Activated CD4-positive, alpha-beta memory T cell treated with anti-CD3 and anti-CD28 coated beads for 36 hours (primary cell): ENCODE results near the gene DUSP28. TPM values are rescaled to one million over a fixed set of nuclear protein-coding genes. Genes with fewer than 3 reads are reported as not detected.
"Not testable (repeated sequence)": the region's sequence is repeated elsewhere in the genome, so short reads cannot be mapped to it uniquely, and the experiment has no call there.

ENCODE experiments used
- CTCF ChIA-PET: fragments of 350-600 bp; sonication (Branson Sonifier 250); formaldehyde crosslinking; loops from one replicate; lab custom pipeline; 2021; ENCODE audit warnings: antibody characterized with exemption, inconsistent platforms; lab: Charles Lee
- POLR2A ChIA-PET: fragments of 350-600 bp; sonication (Branson Sonifier 250); formaldehyde crosslinking; loops from one replicate; lab custom pipeline; 2021; ENCODE audit warnings: antibody characterized with exemption; lab: Charles Lee
- DNase-seq: peaks from one replicate; pipeline ENCODE4 v3.0.0-alpha.2; 2020
- H3K27ac Mint-ChIP-seq: one replicate; pipeline ENCODE4 v1.8.0; 2021; ENCODE audit warnings: mixed read lengths
- H3K27me3 Mint-ChIP-seq: one replicate; pipeline ENCODE4 v1.8.0; 2021; ENCODE audit warnings: mixed read lengths
- H3K36me3 Mint-ChIP-seq: one replicate; pipeline ENCODE4 v1.8.0; 2021; ENCODE audit warnings: mixed read lengths
- H3K4me1 Mint-ChIP-seq: one replicate; pipeline ENCODE4 v1.8.0; 2021; ENCODE audit warnings: low read depth, mixed read lengths
- H3K4me3 Mint-ChIP-seq: one replicate; pipeline ENCODE4 v1.8.0; 2021; ENCODE audit warnings: mild to moderate bottlenecking, mixed read lengths
- H3K9me3 Mint-ChIP-seq: one replicate; pipeline ENCODE4 v1.8.0; 2021; ENCODE audit warnings: mixed read lengths
- intact Hi-C: fragments of 100-400 bp; cut with micrococcal nuclease; formaldehyde crosslinking; loops from one replicate; pipeline ENCODE4 v1.15.1; 2023
- total RNA-seq, 2 experiments: library from RNA; stranded (reverse); gene quantifications; one replicate each; pipeline ENCODE4 v1.2.3, GENCODE V29; 2021

Gene DUSP28
- total RNA-seq, 2 experiments from 2014 or later = 4.1 to 4.2 TPM

DNA sequence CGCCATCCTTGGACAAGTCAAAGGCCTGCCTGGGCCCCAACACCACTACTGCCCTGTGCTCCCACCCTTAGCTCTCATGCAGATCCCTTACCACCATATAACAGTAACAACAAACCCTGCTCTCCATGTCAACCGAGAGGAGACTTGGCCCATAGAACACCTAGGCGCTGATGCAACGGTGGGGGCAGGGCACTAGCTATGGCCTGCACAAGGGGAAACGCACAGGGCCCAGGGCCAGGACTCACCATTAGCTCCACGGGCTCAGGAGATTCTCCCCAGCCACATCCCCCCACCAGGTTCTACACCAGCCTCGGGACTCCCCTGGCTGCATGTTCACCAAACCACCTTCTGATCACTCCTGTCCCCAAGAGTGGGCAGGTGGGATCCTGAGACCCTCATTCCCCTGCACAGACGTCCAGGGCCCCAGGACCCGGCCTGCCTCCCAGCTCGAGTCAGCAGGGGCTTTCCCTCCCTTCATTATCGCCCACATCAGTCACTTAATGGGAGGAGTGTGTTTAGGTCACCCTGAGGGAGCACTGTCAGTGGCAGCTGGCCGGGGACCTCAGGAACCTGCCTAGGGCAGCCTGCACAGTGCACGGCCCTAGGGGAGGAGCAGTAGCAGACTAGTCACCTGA lies 31.6 kb upstream of the DUSP28 start:
- Mint-ChIP-seq H3K36me3 (peaks cover 81% of the 10 kb centered on the region), H3K4me1 (no peaks in the 10 kb centered on the region), H3K27me3 (no peaks in the 10 kb centered on the region), H3K27ac (no peak overlapping the region), H3K4me3 (no peak overlapping the region), H3K9me3 (peaks cover 40% of the 10 kb centered on the region)
- intact Hi-C loops = no loop called here
- DNase-seq = no peak
- POLR2A ChIA-PET = interaction anchor here (0.7 kb wide), 1 partner anchor 32 kb away, joined by 3 read pairs; no protein-coding TSS in a partner anchor
- CTCF ChIA-PET = interaction anchor here (1.5 to 1.8 kb wide), 2 partner anchors 15 to 37 kb away, joined by 3 to 7 read pairs; no protein-coding TSS in a partner anchor

GRCh38 chr2:240529344-240529999 lies 30.7 kb upstream of the DUSP28 start:
- Mint-ChIP-seq H3K9me3 (peaks cover 39% of the 10 kb centered on the region), H3K27me3 (no peaks in the 10 kb centered on the region), H3K4me1 (no peaks in the 10 kb centered on the region), H3K27ac (no peak overlapping the region), H3K36me3 (peaks cover 82% of the 10 kb centered on the region), H3K4me3 (no peak overlapping the region)
- intact Hi-C loops = no loop called here
- ChIA-PET POLR2A (no interaction called here), CTCF (interaction anchor here (1.5 to 1.8 kb wide), 2 partner anchors 16 to 36 kb away, joined by 3 to 7 read pairs; no protein-coding TSS in a partner anchor)
- DNase-seq = no peak

DNA sequence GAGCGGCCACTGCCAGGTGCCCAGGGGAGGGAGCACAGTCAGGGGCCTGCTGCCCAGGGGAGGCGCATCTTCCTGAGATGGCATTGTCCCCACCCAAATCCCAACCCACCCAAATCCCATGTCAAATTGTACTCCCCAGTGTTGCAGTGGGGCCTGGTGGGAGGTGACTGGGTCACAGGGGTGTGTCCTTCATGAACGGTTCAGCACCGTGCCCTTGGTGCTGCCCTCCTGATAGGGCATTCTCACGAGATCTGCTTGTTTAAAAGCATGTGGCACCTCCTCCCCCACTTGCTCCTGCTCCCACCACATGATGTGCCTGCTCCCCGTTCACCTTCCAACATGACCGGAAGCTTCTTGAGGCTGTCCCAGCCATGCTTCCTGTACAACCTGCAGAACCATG lies 30.0 kb upstream of the DUSP28 start:
- Mint-ChIP-seq H3K27me3 (no peaks in the 10 kb centered on the region), H3K4me3 (no peak overlapping the region), H3K9me3 (peaks cover 33% of the 10 kb centered on the region), H3K27ac (no peak overlapping the region), H3K4me1 (no peaks in the 10 kb centered on the region), H3K36me3 (peaks cover 83% of the 10 kb centered on the region)
- no peak for DNase-seq
- CTCF ChIA-PET = interaction anchor here (1.7 to 1.8 kb wide), 2 partner anchors 16 kb away, joined by 4 to 7 read pairs; no protein-coding TSS in a partner anchor
- intact Hi-C loops = no loop called here
- POLR2A ChIA-PET = no interaction called here

DNA sequence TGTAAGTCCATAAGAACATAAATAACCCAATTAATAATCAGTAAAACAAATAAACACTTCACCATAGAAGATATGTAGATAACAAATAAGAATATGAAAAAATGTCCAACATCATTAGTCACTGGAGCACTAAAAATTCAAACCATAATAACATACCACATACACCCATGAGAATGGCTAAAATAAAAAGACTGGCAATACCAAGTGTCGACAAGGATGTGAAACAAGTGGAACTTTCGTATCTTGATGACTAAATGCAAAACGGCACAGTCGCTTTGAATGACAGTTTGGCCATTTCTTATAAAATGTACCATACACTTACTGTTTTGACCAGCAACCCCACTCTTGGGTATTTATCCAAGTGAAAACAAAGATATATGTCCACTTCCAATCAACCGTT lies 29.1 kb upstream of the DUSP28 start:
- Mint-ChIP-seq H3K27ac (no peak overlapping the region), H3K27me3 (no peaks in the 10 kb centered on the region), H3K36me3 (peaks cover 79% of the 10 kb centered on the region), H3K4me1 (no peaks in the 10 kb centered on the region), H3K4me3 (no peak overlapping the region), H3K9me3 (peaks cover 29% of the 10 kb centered on the region)
- POLR2A ChIA-PET = no interaction called here
- intact Hi-C loops = no loop called here
- DNase-seq = no peak
- CTCF ChIA-PET = interaction anchor here (1.7 kb wide), 1 partner anchor 17 kb away, joined by 4 read pairs; no protein-coding TSS in a partner anchor

GRCh38 chr2:240532031-240532775 lies 28.0 kb upstream of the DUSP28 start:
- Mint-ChIP-seq H3K27me3 (no peaks in the 10 kb centered on the region), H3K27ac (no peak overlapping the region), H3K36me3 (peaks cover 72% of the 10 kb centered on the region), H3K9me3 (peaks cover 27% of the 10 kb centered on the region), H3K4me1 (no peaks in the 10 kb centered on the region), H3K4me3 (no peak overlapping the region)
- no peak for DNase-seq
- intact Hi-C loops = no loop called here
- ChIA-PET CTCF (no interaction called here), POLR2A (no interaction called here)

- peaks cover 2% of the 10 kb centered on the region for H3K4me1 Mint-ChIP-seq
- H3K36me3 Mint-ChIP-seq = peaks cover 53% of the 10 kb centered on the region
- intact Hi-C loops = no loop called here
- H3K27me3 Mint-ChIP-seq = no peaks in the 10 kb centered on the region
- no peak for DNase-seq
- no peak overlapping the region for H3K27ac Mint-ChIP-seq
- peaks cover 3% of the 10 kb centered on the region for H3K9me3 Mint-ChIP-seq
- CTCF ChIA-PET = no interaction called here
- POLR2A ChIA-PET = no interaction called here
- H3K4me3 Mint-ChIP-seq = no peak overlapping the region
These were observed 22.0 kb upstream of the DUSP28 start for GRCh38 chr2:240538031-240538780.

- peaks cover 48% of the 10 kb centered on the region for H3K36me3 Mint-ChIP-seq
- DNase-seq, H3K27me3 Mint-ChIP-seq, H3K27ac Mint-ChIP-seq, H3K4me3 Mint-ChIP-seq, POLR2A ChIA-PET, H3K4me1 Mint-ChIP-seq, H3K9me3 Mint-ChIP-seq, intact Hi-C loops: not testable (repeated sequence)
- CTCF ChIA-PET = interaction anchor here (1.6 kb wide), 1 partner anchor 25 kb away, joined by 5 read pairs; no protein-coding TSS in a partner anchor
These were observed 21.1 kb upstream of the DUSP28 start for GRCh38 chr2:240539101-240539500.

DNA sequence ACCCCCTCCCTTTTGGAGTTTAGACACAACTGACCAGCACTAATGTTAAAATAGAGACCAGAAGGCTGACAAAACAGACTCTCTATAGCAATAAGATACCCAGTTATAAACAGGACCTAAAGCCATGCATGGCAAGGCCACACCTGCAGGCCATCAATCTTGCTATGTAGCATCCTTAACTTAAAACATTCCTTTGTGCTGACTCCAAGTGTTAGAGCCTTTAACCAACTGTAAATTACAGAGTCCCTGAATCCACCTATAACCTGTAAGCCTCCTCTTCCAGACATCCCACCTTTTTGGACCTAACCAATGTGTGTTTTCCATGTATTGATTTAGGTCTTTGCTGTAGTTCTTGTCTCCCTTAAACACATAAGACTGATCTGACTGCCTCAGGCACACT lies 20.3 kb upstream of the DUSP28 start:
- CTCF ChIA-PET = interaction anchor here (1.6 kb wide), 1 partner anchor 26 kb away, joined by 5 read pairs; no protein-coding TSS in a partner anchor
- Mint-ChIP-seq H3K4me1 (peaks cover 4% of the 10 kb centered on the region), H3K27me3 (no peaks in the 10 kb centered on the region), H3K9me3 (no peaks in the 10 kb centered on the region), H3K4me3 (no peak overlapping the region), H3K36me3 (peaks cover 43% of the 10 kb centered on the region), H3K27ac (no peak overlapping the region)
- DNase-seq = no peak
- POLR2A ChIA-PET = no interaction called here
- intact Hi-C loops = no loop called here

DNA sequence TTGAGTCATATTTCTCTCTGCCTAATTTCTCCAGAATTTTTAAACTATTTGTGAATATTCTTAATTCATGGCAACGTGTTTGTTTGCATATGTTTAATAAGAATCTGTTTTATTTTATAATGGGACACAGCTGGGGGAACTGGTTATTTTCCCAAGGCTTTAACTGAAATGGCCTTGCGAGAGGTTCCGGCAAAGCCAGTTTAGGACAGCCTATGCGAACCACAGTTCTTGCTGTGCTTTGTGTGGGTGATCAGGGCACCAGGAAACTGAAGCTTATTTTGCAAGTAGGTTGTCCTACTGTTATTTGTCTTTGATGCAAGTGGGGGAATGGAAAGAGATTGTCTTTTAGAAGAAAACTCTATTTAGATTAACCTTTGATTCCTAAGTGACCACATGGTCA lies 8.9 kb upstream of the DUSP28 start:
- H3K36me3 Mint-ChIP-seq = peaks cover 32% of the 10 kb centered on the region
- H3K27me3 Mint-ChIP-seq = no peaks in the 10 kb centered on the region
- POLR2A ChIA-PET = no interaction called here
- CTCF ChIA-PET = interaction anchor here (1.3 to 1.5 kb wide), 2 partner anchors 14 to 37 kb away, joined by 5 to 7 read pairs; no protein-coding TSS in a partner anchor
- H3K4me3 Mint-ChIP-seq = no peak overlapping the region
- peaks cover 12% of the 10 kb centered on the region for H3K9me3 Mint-ChIP-seq
- intact Hi-C loops = no loop called here
- no peak overlapping the region for H3K27ac Mint-ChIP-seq
- H3K4me1 Mint-ChIP-seq = peaks cover under 1% of the 10 kb centered on the region
- no peak for DNase-seq

DNA sequence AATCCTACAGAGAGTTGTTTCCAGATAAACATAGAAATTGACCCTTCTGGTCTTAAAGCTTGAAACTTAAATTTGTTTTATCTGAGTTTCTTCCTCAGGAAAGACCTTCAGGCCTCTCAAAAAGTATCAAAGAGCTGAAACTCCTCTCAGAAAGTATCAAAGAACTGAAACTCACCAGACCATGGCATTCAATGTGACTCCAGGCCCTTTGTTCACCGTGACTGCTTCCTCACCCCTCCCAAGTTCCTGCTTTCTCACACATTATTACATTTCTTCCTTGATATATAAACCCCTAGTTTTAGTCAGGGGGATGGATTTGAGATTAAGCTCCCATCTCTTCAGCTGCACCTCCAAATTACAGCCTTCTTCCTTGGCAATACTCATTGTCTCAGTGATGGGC lies 8.3 kb upstream of the DUSP28 start:
- Mint-ChIP-seq H3K27ac (no peak overlapping the region), H3K9me3 (peaks cover 12% of the 10 kb centered on the region), H3K36me3 (peaks cover 32% of the 10 kb centered on the region), H3K4me1 (peaks cover 6% of the 10 kb centered on the region), H3K4me3 (no peak overlapping the region), H3K27me3 (no peaks in the 10 kb centered on the region)
- DNase-seq = no peak
- POLR2A ChIA-PET = no interaction called here
- intact Hi-C loops = no loop called here
- CTCF ChIA-PET = interaction anchor here (1.3 to 1.5 kb wide), 2 partner anchors 13 to 38 kb away, joined by 5 to 7 read pairs; no protein-coding TSS in a partner anchor

- POLR2A ChIA-PET = no interaction called here
- Mint-ChIP-seq H3K4me3 (no peak overlapping the region), H3K27ac (no peak overlapping the region), H3K27me3 (no peaks in the 10 kb centered on the region), H3K4me1 (peaks cover 23% of the 10 kb centered on the region), H3K9me3 (peaks cover 12% of the 10 kb centered on the region), H3K36me3 (peaks cover 33% of the 10 kb centered on the region)
- no peak for DNase-seq
- intact Hi-C loops = no loop called here
- CTCF ChIA-PET = interaction anchor here (0.7 to 1.8 kb wide), 5 partner anchors 11 to 40 kb away, joined by 3 to 7 read pairs (median 3); partner anchors contain the start of gene CAPN10
These were observed 6.1 kb upstream of the DUSP28 start for GRCh38 chr2:240553956-240554480.
